SK-N-SH (cell line): ENCODE data around the gene JAG2. TPM values are rescaled to one million over a fixed set of nuclear protein-coding genes. Genes with fewer than 3 reads are reported as not detected.

Source experiments
- CTCF ChIA-PET: fragments of 300-600, 350-600 bp; formaldehyde crosslinking; extraction: SDS; loops from one replicate; lab custom pipeline; 2021; lab: Yijun Ruan, JAX
- POLR2A ChIA-PET: fragments of 350-600 bp; sonication (Branson Sonifier 250); formaldehyde crosslinking; extraction: SDS; loops from one replicate; lab custom pipeline; 2020; ENCODE audit warnings: antibody characterized with exemption, inconsistent platforms; lab: Yijun Ruan, JAX
- DNase-seq: peaks from one replicate; pipeline ENCODE4 v3.0.0; 2012
- H2AFZ ChIP-seq: fragments of 200-600 bp; sonication (generic); 2 replicates; pipeline ENCODE4 v1.8.1; 2016; ENCODE audit warnings: antibody characterized with exemption, mild to moderate bottlenecking, low read depth
- H3F3A ChIP-seq: fragments of 200-600 bp; sonication (generic); replicated peaks from 2 replicates; pipeline ENCODE3; 2016; ENCODE audit warnings: antibody characterized with exemption, mild to moderate bottlenecking; ENCODE audit not compliant: insufficient read depth
- H3K27ac ChIP-seq, 2 experiments: fragments of 200-500 bp in 1 of 2; fragments of 200-600 bp in 1 of 2; sonication (Bioruptor generic) in 1 of 2; sonication (generic), shearing (Covaris generic) in 1 of 2; 2 replicates each; pipeline versions ENCODE4 v1.5.1 to v1.6.1; 2014 to 2016; ENCODE audit warnings: low read depth in 2 of 2, inconsistent platforms in 1 of 2, low read length in 1 of 2, mild to moderate bottlenecking in 1 of 2, mixed read lengths in 1 of 2
- H3K27me3 ChIP-seq: fragments of 200-600 bp; sonication (generic), shearing (Covaris generic); 2 replicates; pipeline ENCODE4 v1.6.1; 2016; ENCODE audit warnings: mixed run types; ENCODE audit not compliant: insufficient read depth
- H3K36me3 ChIP-seq, 2 experiments: fragments of 200-500 bp in 1 of 2; fragments of 200-600 bp in 1 of 2; sonication (Bioruptor generic) in 1 of 2; sonication (generic) in 1 of 2; replicated peaks in 1 of 2; 2 replicates each; pipeline versions ENCODE3 to v1.5.1; 2014 to 2016; ENCODE audit warnings: low read length in 1 of 2, mild to moderate bottlenecking in 1 of 2; ENCODE audit not compliant: insufficient read depth in 2 of 2, control insufficient read depth in 1 of 2
- H3K4me1 ChIP-seq, 2 experiments: fragments of 200-500 bp in 1 of 2; fragments of 200-600 bp in 1 of 2; sonication (Bioruptor generic) in 1 of 2; sonication (generic), shearing (Covaris generic) in 1 of 2; 2 replicates each; pipeline versions ENCODE4 v1.5.1 to v1.6.1; 2014 to 2016; ENCODE audit warnings: low read depth in 1 of 2, low read length in 1 of 2, mixed run types in 1 of 2; ENCODE audit not compliant: insufficient read depth in 2 of 2, control insufficient read depth in 1 of 2
- H3K4me2 ChIP-seq: fragments of 200-600 bp; sonication (generic), shearing (Covaris generic); 2 replicates; pipeline ENCODE4 v1.6.1; 2017; ENCODE audit warnings: mixed run types
- H3K4me3 ChIP-seq, 2 experiments: fragments of 200-500 bp in 1 of 2; fragments of 200-600 bp in 1 of 2; sonication (Bioruptor generic) in 1 of 2; sonication (generic), shearing (Covaris generic) in 1 of 2; 2 replicates each; pipeline versions ENCODE4 v1.5.1 to v1.8.1; 2014 to 2016; ENCODE audit warnings: low read depth in 2 of 2, inconsistent platforms in 1 of 2, low read length in 1 of 2, mild to moderate bottlenecking in 1 of 2, mixed read lengths in 1 of 2, moderate library complexity in 1 of 2
- H3K79me2 ChIP-seq: fragments of 200-600 bp; sonication (generic); 2 replicates; pipeline ENCODE4 v1.8.1; 2017; ENCODE audit warnings: mild to moderate bottlenecking; ENCODE audit not compliant: insufficient read depth
- H3K9ac ChIP-seq: fragments of 200-600 bp; sonication (generic); 2 replicates; pipeline ENCODE4 v1.6.1; 2017; ENCODE audit warnings: mixed run types
- H3K9me2 ChIP-seq: fragments of 200-600 bp; sonication (generic); 2 replicates; pipeline ENCODE4 v1.6.1; 2017; ENCODE audit warnings: mixed run types
- H3K9me3 ChIP-seq: fragments of 200-600 bp; sonication (generic); 2 replicates; pipeline ENCODE4 v1.6.1; 2017; ENCODE audit warnings: mixed run types, mild to moderate bottlenecking, moderate library complexity
- H4K20me1 ChIP-seq: fragments of 200-600 bp; sonication (generic); 2 replicates; pipeline ENCODE4 v1.6.1; 2017; ENCODE audit warnings: mild to moderate bottlenecking, mixed run types; ENCODE audit not compliant: insufficient read depth
- CHD2 ChIP-seq: fragments of 150-350 bp; IDR thresholded peaks from 2 replicates; pipeline ENCODE4 v1.6.1; 2018; ENCODE audit warnings: low read length; ENCODE audit not compliant: partially characterized antibody
- EP300 ChIP-seq, 2 experiments: IDR thresholded peaks; 2 replicates each; pipeline versions ENCODE4 v1.4.0 to v1.6.1; 2012; ENCODE audit warnings: borderline replicate concordance in 1 of 2, low read depth in 1 of 2, low read length in 1 of 2
- FOXM1 ChIP-seq: IDR thresholded peaks from 2 replicates; pipeline ENCODE4 v1.4.0; 2012; ENCODE audit warnings: low read depth, mild to moderate bottlenecking
- GABPA ChIP-seq: IDR thresholded peaks from 2 replicates; pipeline ENCODE4 v1.4.0; 2012; ENCODE audit warnings: low read depth, mild to moderate bottlenecking
- JUND ChIP-seq: IDR thresholded peaks from 2 replicates; pipeline ENCODE4 v1.4.0; 2012
- MAX ChIP-seq: IDR thresholded peaks from 2 replicates; pipeline ENCODE4 v1.4.0; 2012; ENCODE audit warnings: low read depth
- MEF2A ChIP-seq: IDR thresholded peaks from 2 replicates; pipeline ENCODE4 v1.4.0; 2012; ENCODE audit warnings: low read depth, borderline replicate concordance
- MXI1 ChIP-seq: IDR thresholded peaks from 2 replicates; pipeline ENCODE4 v1.6.1; 2012; ENCODE audit warnings: mild to moderate bottlenecking, low read depth, low read length, improper control_type of control experiment
- NFIC ChIP-seq: IDR thresholded peaks from 2 replicates; pipeline ENCODE4 v1.4.0; 2012; ENCODE audit warnings: borderline replicate concordance
- RAD21 ChIP-seq: IDR thresholded peaks from 2 replicates; pipeline ENCODE4 v1.6.1; 2012; ENCODE audit warnings: mild to moderate bottlenecking, low read length
- RCOR1 ChIP-seq: fragments of 150-350 bp; IDR thresholded peaks from 2 replicates; pipeline ENCODE4 v1.6.1; 2017; ENCODE audit warnings: antibody characterized with exemption, low read length
- REST ChIP-seq: IDR thresholded peaks from 2 replicates; pipeline ENCODE4 v1.6.1; 2012; ENCODE audit warnings: mild to moderate bottlenecking, low read depth, low read length, moderate library complexity
- RFX5 ChIP-seq: IDR thresholded peaks from 2 replicates; pipeline ENCODE4 v1.6.1; 2012; ENCODE audit warnings: mild to moderate bottlenecking, improper control_type of control experiment, low read length
- SMC3 ChIP-seq: IDR thresholded peaks from 2 replicates; pipeline ENCODE4 v1.6.1; 2012; ENCODE audit warnings: low read depth, low read length, improper control_type of control experiment
- TEAD4 ChIP-seq: IDR thresholded peaks from 2 replicates; pipeline ENCODE4 v1.4.0; 2012; ENCODE audit warnings: mild to moderate bottlenecking, borderline replicate concordance; ENCODE audit not compliant: insufficient read depth
- USF1 ChIP-seq: IDR thresholded peaks from 2 replicates; pipeline ENCODE4 v1.4.0; 2012; ENCODE audit warnings: low read depth, borderline replicate concordance
- USF2 ChIP-seq: fragments of 150-350 bp; IDR thresholded peaks from 2 replicates; pipeline ENCODE4 v1.6.1; 2017; ENCODE audit warnings: antibody characterized with exemption, low read length, low read depth, borderline replicate concordance
- WGBS: methylation state at CpG from one replicate; pipeline ENCODE4 v1.1.6; 2017; ENCODE audit warnings: low lambda C conversion rate; 5-methylcytosine and 5-hydroxymethylcytosine counted together
- polyA plus RNA-seq, 3 experiments: library from polyadenylated mRNA; depleted of rRNA; stranded (reverse); fragments of >200 nt; gene quantifications; 2 replicates each; pipeline ENCODE4 v1.2.3, GENCODE V29; 2012

Gene JAG2
- polyA plus RNA-seq, 1 of the 3 experiments (the other 2 are of a cell fraction) = 1.7 TPM

GRCh38 chr14:105196265-105196960 lies 27.8 kb upstream of the JAG2 start (continued):
- TF ChIP-seq USF1 (no peak), JUND (no peak), RCOR1 (no peak), USF2 (no peak)

- Histone ChIP-seq H4K20me1 (no peaks in the 10 kb centered on the region), H3K4me1 (peaks cover 5 to 28% of the 10 kb centered on the region in 2 experiments; a peak in 2 of 4 replicates), H3K27me3 (no peaks in the 10 kb centered on the region), H3K36me3 (no peaks in the 10 kb centered on the region), H3K79me2 (no peaks in the 10 kb centered on the region), H3K9me3 (no peaks in the 10 kb centered on the region), H3K9me2 (no peaks in the 10 kb centered on the region), H3K9ac (no peak overlapping the region), H2AFZ (no peak overlapping the region), H3K4me2 (no peak overlapping the region), H3F3A (no peaks in the 10 kb centered on the region), H3K4me3 (no peak overlapping the region), H3K27ac (no peak overlapping the region)
- no peak for DNase-seq
- 68% methylated on average over 22 of the region's 25 CpGs for WGBS
- ChIA-PET POLR2A (no interaction called here), CTCF (interaction anchor here (1.0 to 2.5 kb wide), 5 partner anchors 8 to 156 kb away, joined by 3 to 16 read pairs (median 4); no protein-coding TSS in a partner anchor)
- TF ChIP-seq USF1 (no peak), CHD2 (no peak), REST (no peak), MXI1 (no peak), FOXM1 (no peak), JUND (no peak), SMC3 (no peak), RFX5 (no peak), NFIC (no peak), GABPA (no peak), EP300 (IDR thresholded peaks at IDR 0.05; ENCODE audit: borderline replicate concordance in 1 of 2, low read depth in 1 of 2, low read length in 1 of 2) (no peak), MAX (no peak), TEAD4 (no peak), MEF2A (no peak), RAD21 (no peak)
Measured at GRCh38 chr14:105195522-105196264, 27.1 kb upstream of the JAG2 start.
